HG02981 (cell line): Measurements from ENCODE around the gene ITGB1BP1.
"Not testable (repeated sequence)": the region's sequence is repeated elsewhere in the genome, so short reads cannot be mapped to it uniquely, and the experiment has no call there.

Source experiments
- ATAC-seq: cut with Tn5 transposase; IDR thresholded peaks from one replicate; pipeline ENCODE4 v1.9.1; 2021; ENCODE audit warnings: mild to moderate bottlenecking, moderate library complexity; ENCODE audit not compliant: unreplicated experiment

ITGB1BP1 gene

DNA sequence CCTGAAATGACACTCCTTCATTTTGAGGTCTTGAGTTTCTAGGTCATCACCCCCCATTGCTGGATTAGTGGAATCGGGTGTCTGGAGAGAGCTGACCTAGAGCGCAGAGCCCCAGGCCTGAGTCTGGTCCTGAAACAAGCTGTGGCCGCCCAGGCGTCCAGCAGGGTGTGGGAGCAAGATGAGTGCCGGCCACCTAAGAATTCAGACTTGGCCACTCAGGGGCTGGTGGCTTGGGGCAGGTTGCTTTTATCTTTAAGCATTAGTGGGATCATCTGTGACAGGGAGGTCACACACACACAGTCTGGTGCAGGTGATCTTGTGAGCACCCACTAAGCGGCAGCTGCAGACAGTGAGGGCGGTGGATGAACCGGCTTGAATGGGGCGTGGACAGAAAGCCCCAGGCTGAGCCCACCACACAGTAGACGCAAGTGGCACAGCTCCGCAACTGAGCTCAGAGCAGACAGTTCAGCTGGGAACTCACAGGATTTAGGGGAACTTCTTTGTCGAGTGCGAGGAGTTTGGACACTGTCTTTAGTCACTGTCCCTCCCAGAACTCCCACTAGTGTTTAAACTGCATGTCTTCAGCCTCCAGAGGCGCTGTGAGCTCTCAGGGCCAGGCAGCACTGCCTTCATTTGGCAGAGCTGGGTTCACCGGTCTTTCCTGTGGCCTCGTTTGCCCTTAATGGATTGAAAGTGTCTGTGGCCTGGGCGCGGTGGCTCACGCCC, 21.5 kb downstream of the ITGB1BP1 start:
- ATAC-seq: no peak

- no peak for ATAC-seq
Measured at GRCh38 chr2:9401059-9401547, 22.2 kb downstream of the ITGB1BP1 start.

GRCh38 chr2:9400268-9401058, 22.9 kb downstream of the ITGB1BP1 start:
- ATAC-seq: no peak

- no peak for ATAC-seq
Measured at GRCh38 chr2:9398881-9399780, 24.2 kb downstream of the ITGB1BP1 start.

DNA sequence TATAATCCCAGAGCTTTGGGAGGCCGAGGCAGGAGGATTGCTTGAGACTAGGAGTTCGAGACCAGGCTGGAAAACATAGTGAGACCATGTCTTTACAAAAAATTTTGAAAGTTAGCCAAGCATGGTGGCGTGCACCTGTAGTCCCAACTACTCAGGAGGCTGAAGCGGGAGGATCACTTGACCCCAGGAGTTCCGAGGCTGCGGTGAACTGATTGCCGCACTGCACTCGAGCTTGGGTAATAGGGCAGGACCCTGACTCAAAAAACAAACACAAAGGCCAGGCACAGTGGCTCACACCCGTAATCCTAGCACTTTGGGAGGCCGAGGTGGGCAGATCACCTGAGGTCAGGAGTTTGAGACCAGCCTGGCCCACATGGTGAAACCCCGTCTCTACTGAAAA, 25.1 kb downstream of the ITGB1BP1 start:
- not testable (repeated sequence) for ATAC-seq

GRCh38 chr2:9397201-9397600, 26.1 kb downstream of the ITGB1BP1 start:
- no peak for ATAC-seq

- ATAC-seq: no peak
Measured at GRCh38 chr2:9394816-9395215, 28.5 kb downstream of the ITGB1BP1 start.

DNA sequence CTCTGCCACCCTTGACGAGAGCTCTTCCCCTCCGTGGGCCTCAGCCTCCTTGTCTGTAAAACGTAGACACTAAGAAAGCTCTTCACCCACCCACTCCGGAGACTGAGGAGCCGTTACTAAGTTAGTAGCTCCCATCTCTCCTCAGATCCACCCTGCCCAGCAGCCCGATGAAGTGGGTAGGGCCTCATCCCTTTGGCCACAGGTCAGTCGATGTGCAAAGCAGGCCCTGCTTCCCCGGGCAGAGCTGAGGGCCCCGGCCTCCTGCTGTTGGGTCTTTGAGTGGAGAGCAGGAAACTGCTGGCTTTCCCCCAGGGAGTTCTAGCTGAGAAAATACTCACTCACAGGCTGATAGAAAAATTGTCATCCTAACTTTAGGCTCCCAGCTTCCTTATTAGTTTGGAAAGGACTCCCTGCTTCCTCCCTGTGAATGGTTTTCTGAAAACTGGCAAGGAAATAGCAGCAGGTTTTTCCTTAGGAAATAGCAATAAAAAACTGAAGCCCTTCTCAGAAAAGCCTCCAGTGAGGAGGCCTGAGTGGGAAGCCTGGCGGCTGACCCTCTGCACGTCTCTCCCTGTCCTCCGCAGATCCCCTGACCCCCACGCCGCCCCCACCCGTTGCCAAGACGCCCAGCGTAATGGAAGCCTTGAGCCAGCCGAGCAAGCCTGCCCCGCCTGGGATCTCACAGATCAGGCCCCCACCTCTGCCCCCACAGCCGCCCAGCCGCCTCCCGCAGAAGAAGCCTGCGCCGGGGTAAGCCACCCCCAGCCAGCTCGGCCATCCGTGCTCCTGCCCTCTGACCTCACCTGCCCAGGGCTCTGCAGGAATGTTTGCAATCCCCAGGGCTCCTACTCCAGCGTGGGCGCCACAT, 30.2 kb downstream of the ITGB1BP1 start:
- ATAC-seq: no peak

DNA sequence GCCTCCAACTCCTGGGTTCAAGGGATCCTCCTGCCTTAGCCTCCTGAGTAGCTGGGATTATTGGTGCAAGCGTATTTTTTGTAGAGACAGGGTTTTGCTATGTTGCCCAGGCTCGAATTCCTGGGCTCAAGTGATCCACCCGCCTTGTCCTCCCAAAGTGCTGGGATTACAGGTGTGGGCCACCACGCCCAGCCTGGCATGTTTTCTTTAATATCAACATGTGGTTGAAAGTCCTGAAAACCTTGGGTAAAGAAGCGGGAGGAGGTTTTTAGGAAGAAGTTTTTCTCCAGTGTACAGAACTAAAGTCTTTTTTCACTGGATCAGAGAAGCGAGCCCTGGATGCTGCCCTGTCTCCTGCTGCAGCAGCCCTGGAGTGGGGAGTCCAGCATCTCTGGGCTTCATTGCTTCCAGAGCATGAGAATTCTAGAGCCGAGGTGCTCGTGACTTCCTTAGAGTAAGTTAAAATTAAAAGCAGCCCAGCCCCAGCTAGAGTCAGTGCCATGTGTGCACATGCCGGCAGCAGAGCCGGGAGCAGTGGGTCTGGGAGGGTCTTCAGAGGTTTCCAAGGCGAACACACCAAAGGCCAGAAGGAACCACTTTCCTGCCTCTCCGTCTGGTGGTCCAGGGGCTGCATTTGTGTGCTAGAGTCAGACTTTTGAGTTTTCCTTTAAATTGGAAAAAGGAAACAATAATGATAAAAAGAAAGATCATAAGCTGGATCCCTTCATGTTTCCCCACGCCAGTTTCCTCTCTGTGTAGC, 31.2 kb downstream of the ITGB1BP1 start:
- no peak for ATAC-seq

DNA sequence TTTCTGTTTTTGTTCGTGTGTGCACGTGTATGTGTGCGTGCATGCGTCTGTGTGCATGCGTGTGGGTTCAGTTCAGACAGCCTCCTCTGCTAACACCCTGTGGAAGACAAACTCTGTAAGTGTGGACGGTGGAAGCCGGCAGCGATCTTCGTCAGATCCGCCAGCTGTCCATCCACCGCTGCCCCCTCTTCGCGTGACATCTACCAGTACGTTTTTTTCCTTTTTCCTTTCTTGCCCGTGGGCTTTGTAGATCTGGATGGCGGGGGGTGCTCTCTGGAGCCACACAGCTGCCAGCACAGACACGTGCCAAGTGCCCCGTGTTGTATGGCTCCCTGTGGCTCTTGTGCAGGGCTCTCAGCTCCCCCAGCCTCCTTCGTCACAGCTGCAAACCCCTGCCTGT, 32.3 kb downstream of the ITGB1BP1 start:
- no peak for ATAC-seq

GRCh38 chr2:9390151-9390850, 33.0 kb downstream of the ITGB1BP1 start:
- ATAC-seq: no peak

- ATAC-seq: no peak
Measured at GRCh38 chr2:9388950-9389911, 34.1 kb downstream of the ITGB1BP1 start.

DNA sequence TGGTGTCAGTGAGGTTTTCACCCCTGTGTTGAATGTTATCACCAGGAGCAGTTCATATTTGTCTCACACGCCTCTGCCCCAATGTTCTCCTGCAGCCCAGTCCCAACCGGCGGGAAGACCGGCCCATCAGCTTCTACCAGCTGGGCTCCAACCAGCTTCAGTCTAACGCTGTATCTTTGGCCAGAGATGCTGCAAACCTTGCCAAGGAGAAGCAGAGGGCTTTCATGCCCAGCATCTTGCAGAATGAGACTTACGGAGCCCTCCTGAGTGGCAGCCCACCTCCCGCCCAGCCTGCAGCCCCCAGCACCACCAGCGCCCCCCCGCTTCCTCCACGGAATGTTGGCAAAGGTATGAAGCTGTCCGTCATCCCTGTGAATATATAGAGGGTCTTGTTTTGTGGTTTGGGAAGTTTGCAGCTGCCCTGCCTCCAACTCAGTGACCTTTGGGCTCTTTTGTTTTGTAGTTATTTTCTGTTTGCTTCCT, 35.1 kb downstream of the ITGB1BP1 start:
- no peak for ATAC-seq

DNA sequence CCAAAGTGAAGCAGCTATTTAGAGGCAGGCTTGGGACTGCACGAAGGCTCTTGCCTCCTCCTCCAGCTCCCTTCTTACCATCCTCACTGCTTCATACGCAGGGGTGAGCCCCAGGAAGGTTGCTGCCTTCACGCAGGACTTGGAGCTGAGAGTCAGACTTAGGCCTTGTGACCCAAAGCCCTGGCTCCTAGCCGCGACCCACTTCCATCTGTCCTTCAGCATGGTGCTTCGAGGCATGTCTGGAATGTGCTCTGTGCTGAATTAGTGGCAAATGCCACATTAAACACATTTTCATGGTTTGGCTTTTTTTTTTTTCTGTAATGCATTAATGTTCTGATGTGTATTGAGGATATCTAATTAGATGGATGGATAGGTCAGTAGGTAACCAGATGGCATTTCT, 37.5 kb downstream of the ITGB1BP1 start:
- no peak for ATAC-seq

GRCh38 chr2:9384521-9384920, 38.8 kb downstream of the ITGB1BP1 start:
- ATAC-seq: no peak

GRCh38 chr2:9382604-9383235, 40.6 kb downstream of the ITGB1BP1 start:
- no peak for ATAC-seq
